ENCODE measurements around the gene EIF3F.

DNA sequence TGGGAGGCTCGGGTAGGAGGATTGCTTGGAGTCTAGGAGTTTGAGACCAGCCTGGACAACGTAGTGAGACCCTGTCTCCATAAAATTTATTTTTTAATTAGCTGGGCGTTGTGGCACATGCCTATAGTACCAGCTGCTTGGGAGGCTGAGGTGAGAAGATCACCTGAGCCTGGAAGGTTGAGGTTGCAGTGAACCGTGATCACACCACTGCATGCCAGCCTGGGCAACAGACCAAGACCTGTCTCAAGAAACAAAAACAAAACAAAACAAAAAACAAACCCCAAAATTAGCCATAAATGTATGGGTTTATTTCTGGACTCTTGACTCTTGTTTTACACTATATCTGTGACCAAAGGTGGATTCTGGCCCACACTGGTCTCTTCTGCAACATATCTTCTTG lies 41.6 kb downstream of the EIF3F start:
- TF ChIP-seq ZNF274 (IDR thresholded peaks at IDR 0.05; ENCODE audit: borderline replicate concordance, extremely low read depth, low read length) (no peak), CEBPB (IDR thresholded peaks at IDR 0.05; ENCODE audit: low read depth, low read length) (no peak), POLR2A (IDR thresholded peaks at IDR 0.05; ENCODE audit: control extremely low read depth in 1 of 2, low read depth in 2 of 2, low read length in 2 of 2) (no peak), EZH2 (IDR thresholded peaks at IDR 0.05; ENCODE audit: low read depth, low read length, severe bottlenecking) (no peak), CREB1 (IDR thresholded peaks at IDR 0.05) (no peak), CHD2 (IDR thresholded peaks at IDR 0.05; ENCODE audit: low read length) (no peak), YY1 (IDR thresholded peaks at IDR 0.05; ENCODE audit: low read depth, low read length) (no peak), POLR2AphosphoS5 (IDR thresholded peaks at IDR 0.05; ENCODE audit: low read depth, low read length) (no peak), BRCA1 (IDR thresholded peaks at IDR 0.05; ENCODE audit: low read depth, low read length) (no peak), CBX8 (IDR thresholded peaks at IDR 0.05; ENCODE audit: borderline replicate concordance, low read depth, low read length) (no peak), SRF (IDR thresholded peaks at IDR 0.05; ENCODE audit: low read depth, low read length) (no peak), RXRA (IDR thresholded peaks at IDR 0.05; ENCODE audit: insufficient read depth, low read depth, low read length) (no peak)
- TF ChIP-seq, protein P1, sequence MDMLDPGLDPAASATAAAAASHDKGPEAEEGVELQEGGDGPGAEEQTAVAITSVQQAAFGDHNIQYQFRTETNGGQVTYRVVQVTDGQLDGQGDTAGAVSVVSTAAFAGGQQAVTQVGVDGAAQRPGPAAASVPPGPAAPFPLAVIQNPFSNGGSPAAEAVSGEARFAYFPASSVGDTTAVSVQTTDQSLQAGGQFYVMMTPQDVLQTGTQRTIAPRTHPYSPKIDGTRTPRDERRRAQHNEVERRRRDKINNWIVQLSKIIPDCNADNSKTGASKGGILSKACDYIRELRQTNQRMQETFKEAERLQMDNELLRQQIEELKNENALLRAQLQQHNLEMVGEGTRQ (IDR thresholded peaks at IDR 0.05; ENCODE audit: low read length) = no peak
- TF ChIP-seq, protein P2, sequence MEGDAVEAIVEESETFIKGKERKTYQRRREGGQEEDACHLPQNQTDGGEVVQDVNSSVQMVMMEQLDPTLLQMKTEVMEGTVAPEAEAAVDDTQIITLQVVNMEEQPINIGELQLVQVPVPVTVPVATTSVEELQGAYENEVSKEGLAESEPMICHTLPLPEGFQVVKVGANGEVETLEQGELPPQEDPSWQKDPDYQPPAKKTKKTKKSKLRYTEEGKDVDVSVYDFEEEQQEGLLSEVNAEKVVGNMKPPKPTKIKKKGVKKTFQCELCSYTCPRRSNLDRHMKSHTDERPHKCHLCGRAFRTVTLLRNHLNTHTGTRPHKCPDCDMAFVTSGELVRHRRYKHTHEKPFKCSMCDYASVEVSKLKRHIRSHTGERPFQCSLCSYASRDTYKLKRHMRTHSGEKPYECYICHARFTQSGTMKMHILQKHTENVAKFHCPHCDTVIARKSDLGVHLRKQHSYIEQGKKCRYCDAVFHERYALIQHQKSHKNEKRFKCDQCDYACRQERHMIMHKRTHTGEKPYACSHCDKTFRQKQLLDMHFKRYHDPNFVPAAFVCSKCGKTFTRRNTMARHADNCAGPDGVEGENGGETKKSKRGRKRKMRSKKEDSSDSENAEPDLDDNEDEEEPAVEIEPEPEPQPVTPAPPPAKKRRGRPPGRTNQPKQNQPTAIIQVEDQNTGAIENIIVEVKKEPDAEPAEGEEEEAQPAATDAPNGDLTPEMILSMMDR (IDR thresholded peaks at IDR 0.05; ENCODE audit: control extremely low read depth in 1 of 3, insufficient read depth in 1 of 3, low read depth in 1 of 3, low read length in 3 of 3) = no peak

All from H1 (cell line).